HG03103 (cell line): ENCODE data around the gene SARDH.

Experiments used
- ATAC-seq: cut with Tn5 transposase; IDR thresholded peaks from one replicate; pipeline ENCODE4 v1.9.1; 2021; ENCODE audit warnings: low read depth; ENCODE audit not compliant: unreplicated experiment

SARDH gene

GRCh38 chr9:133737774-133738639, at the start of gene SARDH:
Gene SARDH (minus strand): TSS chr9:133738352. CDS start chr9:133734173, 4,179 bp downstream.
- ATAC-seq, result no peak

- ATAC-seq, result peak; percentile 57
Observed at GRCh38 chr9:133787754-133788025, 49.5 kb upstream of the SARDH start.

- no peak for ATAC-seq
Observed at GRCh38 chr9:133786907-133787753, 49.0 kb upstream of the SARDH start.

GRCh38 chr9:133786371-133786753, 48.2 kb upstream of the SARDH start:
- no peak for ATAC-seq

GRCh38 chr9:133785753-133786370, 47.7 kb upstream of the SARDH start:
- ATAC-seq, result no peak

- ATAC-seq, result no peak
Observed at GRCh38 chr9:133784731-133785561, 46.8 kb upstream of the SARDH start.

- no peak for ATAC-seq
Observed at GRCh38 chr9:133783331-133783731, 45.2 kb upstream of the SARDH start.

GRCh38 chr9:133782157-133783130, 44.3 kb upstream of the SARDH start:
- no peak for ATAC-seq

GRCh38 chr9:133781828-133782135, 43.6 kb upstream of the SARDH start:
- no peak for ATAC-seq

GRCh38 chr9:133780962-133781827, 43.0 kb upstream of the SARDH start:
- no peak for ATAC-seq

- no peak for ATAC-seq
Observed at GRCh38 chr9:133780404-133780945, 42.3 kb upstream of the SARDH start.

GRCh38 chr9:133779516-133780403, 41.6 kb upstream of the SARDH start:
- no peak for ATAC-seq

- no peak for ATAC-seq
Observed at GRCh38 chr9:133779081-133779480, 40.9 kb upstream of the SARDH start.

- no peak for ATAC-seq
Observed at GRCh38 chr9:133778336-133779013, 40.3 kb upstream of the SARDH start.

GRCh38 chr9:133777871-133778270, 39.7 kb upstream of the SARDH start:
- no peak for ATAC-seq

GRCh38 chr9:133777068-133777791, 39.1 kb upstream of the SARDH start:
- ATAC-seq, result no peak
